ENCODE results near the gene SNX2. TPM values are rescaled to one million over a fixed set of nuclear protein-coding genes. Genes with fewer than 3 reads are reported as not detected.

SNX2 gene
- total RNA-seq, 2 experiments from 2014 or later: 42.0 to 48.3 TPM

- TF ChIP-seq CTCF (IDR thresholded peaks at IDR 0.05): no peak
- H3K27me3 Mint-ChIP-seq: no peaks in the 10 kb centered on the region
- no peak for DNase-seq
- ChIA-PET CTCF (no interaction called here), POLR2A (no interaction called here)
- H3K36me3 Mint-ChIP-seq (ENCODE audit: low read depth): peaks cover 39% of the 10 kb centered on the region
- H3K27ac Mint-ChIP-seq: no peak overlapping the region
- intact Hi-C loops (cut with micrococcal nuclease): no loop called here
- no peak for ATAC-seq
- no peak overlapping the region for H3K4me3 Mint-ChIP-seq
- H3K9me3 Mint-ChIP-seq: peaks cover 12% of the 10 kb centered on the region
- H3K4me1 Mint-ChIP-seq (ENCODE audit: low read depth): peaks cover 36% of the 10 kb centered on the region
Measured at GRCh38 chr5:122785294-122785693, 10.4 kb downstream of the SNX2 start.

GRCh38 chr5:122788371-122788770, 13.5 kb downstream of the SNX2 start:
- Mint-ChIP-seq H3K4me1 (ENCODE audit: low read depth) (peaks cover 28% of the 10 kb centered on the region), H3K27me3 (no peaks in the 10 kb centered on the region), H3K9me3 (peaks cover 12% of the 10 kb centered on the region), H3K36me3 (ENCODE audit: low read depth) (peaks cover 41% of the 10 kb centered on the region), H3K4me3 (no peak overlapping the region), H3K27ac (no peak overlapping the region)
- intact Hi-C loops (cut with micrococcal nuclease): no loop called here
- ChIA-PET POLR2A (no interaction called here), CTCF (no interaction called here)
- DNase-seq: no peak
- no peak for TF ChIP-seq CTCF (IDR thresholded peaks at IDR 0.05)
- ATAC-seq: no peak

- Mint-ChIP-seq H3K4me3 (no peak overlapping the region), H3K27me3 (no peaks in the 10 kb centered on the region), H3K27ac (no peak overlapping the region), H3K4me1 (ENCODE audit: low read depth) (peaks cover 23% of the 10 kb centered on the region), H3K36me3 (ENCODE audit: low read depth) (peaks cover 41% of the 10 kb centered on the region), H3K9me3 (peaks cover 12% of the 10 kb centered on the region)
- no peak for DNase-seq
- intact Hi-C loops (cut with micrococcal nuclease): no loop called here
- ChIA-PET POLR2A (no interaction called here), CTCF (no interaction called here)
- no peak for ATAC-seq
- TF ChIP-seq CTCF (IDR thresholded peaks at IDR 0.05): no peak
Measured at GRCh38 chr5:122788996-122789395, 14.1 kb downstream of the SNX2 start.

GRCh38 chr5:122789461-122790171, 14.7 kb downstream of the SNX2 start:
- Mint-ChIP-seq H3K4me1 (ENCODE audit: low read depth) (peaks cover 19% of the 10 kb centered on the region), H3K27ac (no peak overlapping the region), H3K9me3 (peaks cover 12% of the 10 kb centered on the region), H3K4me3 (no peak overlapping the region), H3K36me3 (ENCODE audit: low read depth) (peaks cover 40% of the 10 kb centered on the region), H3K27me3 (no peaks in the 10 kb centered on the region)
- intact Hi-C loops (cut with micrococcal nuclease): no loop called here
- ATAC-seq: no peak
- no peak for DNase-seq
- CTCF ChIA-PET: no interaction called here
- POLR2A ChIA-PET: no interaction called here
- TF ChIP-seq CTCF (IDR thresholded peaks at IDR 0.05): no peak

- Mint-ChIP-seq H3K36me3 (ENCODE audit: low read depth) (peaks cover 38% of the 10 kb centered on the region), H3K4me1 (ENCODE audit: low read depth) (peaks cover 21% of the 10 kb centered on the region), H3K27me3 (no peaks in the 10 kb centered on the region), H3K27ac (no peak overlapping the region), H3K4me3 (no peak overlapping the region), H3K9me3 (peaks cover 8% of the 10 kb centered on the region)
- intact Hi-C loops (cut with micrococcal nuclease): no loop called here
- ATAC-seq: no peak
- TF ChIP-seq CTCF (IDR thresholded peaks at IDR 0.05): no peak
- CTCF ChIA-PET: no interaction called here
- no peak for DNase-seq
- POLR2A ChIA-PET: no interaction called here
Measured at GRCh38 chr5:122790354-122791103, 15.6 kb downstream of the SNX2 start.

All from activated CD8-positive, alpha-beta T cell treated with anti-CD3 and anti-CD28 coated beads for 36 hours (primary cell).